GM10266 (cell line): Measurements from ENCODE around the gene IFT57.
A peak's percentile ranks its signal among the peaks of the same experiment; 100 is the strongest.
"Not testable (repeated sequence)": the region's sequence is repeated elsewhere in the genome, so short reads cannot be mapped to it uniquely, and the experiment has no call there.

Experiments
- DNase-seq: peaks from one replicate; pipeline ENCODE4 v3.0.0; 2012; ENCODE audit errors: extremely low spot score
- TF ChIP-seq, protein P1 (sequence below): IDR thresholded peaks from 2 replicates; pipeline ENCODE4 v1.5.1; 2012; ENCODE audit warnings: mild to moderate bottlenecking, low read depth; ENCODE audit not compliant: control insufficient read depth, insufficient read depth; ENCODE audit errors: missing control alignments

Gene IFT57

GRCh38 chr3:108156312-108156853 is 65.8 kb downstream of the IFT57 start:
- TF ChIP-seq, protein P1, sequence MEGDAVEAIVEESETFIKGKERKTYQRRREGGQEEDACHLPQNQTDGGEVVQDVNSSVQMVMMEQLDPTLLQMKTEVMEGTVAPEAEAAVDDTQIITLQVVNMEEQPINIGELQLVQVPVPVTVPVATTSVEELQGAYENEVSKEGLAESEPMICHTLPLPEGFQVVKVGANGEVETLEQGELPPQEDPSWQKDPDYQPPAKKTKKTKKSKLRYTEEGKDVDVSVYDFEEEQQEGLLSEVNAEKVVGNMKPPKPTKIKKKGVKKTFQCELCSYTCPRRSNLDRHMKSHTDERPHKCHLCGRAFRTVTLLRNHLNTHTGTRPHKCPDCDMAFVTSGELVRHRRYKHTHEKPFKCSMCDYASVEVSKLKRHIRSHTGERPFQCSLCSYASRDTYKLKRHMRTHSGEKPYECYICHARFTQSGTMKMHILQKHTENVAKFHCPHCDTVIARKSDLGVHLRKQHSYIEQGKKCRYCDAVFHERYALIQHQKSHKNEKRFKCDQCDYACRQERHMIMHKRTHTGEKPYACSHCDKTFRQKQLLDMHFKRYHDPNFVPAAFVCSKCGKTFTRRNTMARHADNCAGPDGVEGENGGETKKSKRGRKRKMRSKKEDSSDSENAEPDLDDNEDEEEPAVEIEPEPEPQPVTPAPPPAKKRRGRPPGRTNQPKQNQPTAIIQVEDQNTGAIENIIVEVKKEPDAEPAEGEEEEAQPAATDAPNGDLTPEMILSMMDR, result no peak
- no peak for DNase-seq

GRCh38 chr3:108155642-108156041 is 66.6 kb downstream of the IFT57 start:
- not testable (repeated sequence) for DNase-seq

DNA sequence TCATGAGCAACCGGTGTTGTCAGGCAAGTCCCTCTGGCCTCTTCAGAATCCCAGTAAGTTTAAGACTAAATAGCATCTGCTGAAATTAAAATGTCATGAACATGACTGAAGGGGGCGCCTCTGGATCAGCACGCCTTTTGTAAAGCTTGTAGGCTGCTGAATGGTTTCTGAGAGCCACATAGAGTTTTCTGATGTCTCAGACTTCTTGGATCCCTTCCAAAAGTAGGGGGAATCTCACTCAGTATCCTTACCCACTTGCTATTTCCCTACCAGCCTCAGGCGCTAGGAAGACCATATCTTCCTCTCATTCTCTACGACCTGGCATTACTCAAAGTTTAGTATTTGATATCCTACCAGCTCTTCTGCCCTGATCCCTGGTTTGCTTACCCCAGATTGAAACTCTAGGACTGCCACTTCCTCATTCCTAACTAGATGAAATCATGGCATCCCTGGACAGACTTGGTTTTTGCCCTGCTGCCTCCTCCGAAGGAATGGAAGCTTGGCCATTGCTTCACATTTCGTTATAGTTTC is 68.7 kb downstream of the IFT57 start:
- TF ChIP-seq, protein P1, result peak; percentile 50
- peak; percentile 51 for DNase-seq

DNA sequence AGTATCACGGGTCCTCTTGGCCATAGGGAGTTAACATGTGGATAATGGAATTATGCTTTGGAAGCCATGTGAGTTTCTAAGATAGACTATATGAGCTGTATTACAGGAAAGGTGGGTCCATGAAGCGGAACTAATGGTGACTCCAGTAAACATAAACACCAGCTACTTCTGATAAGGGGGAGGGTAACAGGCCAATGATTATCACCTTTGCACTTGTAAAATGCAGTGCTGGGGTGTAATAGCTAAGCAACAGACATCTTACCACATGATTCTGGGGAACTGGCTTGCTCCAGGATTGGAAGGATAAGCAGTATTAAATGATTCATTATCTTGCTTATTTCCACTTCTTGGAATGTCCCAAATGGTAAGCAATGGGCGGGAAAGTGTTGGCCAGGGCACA is 70.0 kb downstream of the IFT57 start:
- TF ChIP-seq, protein P1, result no peak
- DNase-seq, result no peak

DNA sequence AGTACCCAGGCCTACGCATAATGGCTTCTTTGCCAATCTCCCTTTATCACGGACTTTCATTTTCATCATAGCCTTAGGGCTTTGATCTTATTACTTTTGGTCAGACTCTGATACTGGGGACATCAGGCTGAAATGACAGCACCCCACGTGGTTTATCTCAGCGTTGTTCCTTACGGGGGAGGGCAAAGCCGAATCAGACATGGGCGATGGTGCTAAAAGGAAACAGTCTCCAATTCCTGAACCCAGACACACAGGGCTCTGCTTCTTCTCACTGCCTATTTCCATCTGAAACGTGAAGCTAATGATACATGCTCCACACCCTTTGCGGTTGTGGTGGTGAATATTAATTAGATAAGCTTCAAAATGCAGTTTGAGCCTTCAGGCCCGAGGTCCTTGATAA is 72.0 kb downstream of the IFT57 start:
- DNase-seq, result no peak
- TF ChIP-seq, protein P1, result no peak

- DNase-seq, result no peak
- TF ChIP-seq, protein P1, result no peak
Measured at GRCh38 chr3:108146139-108146538, 76.1 kb downstream of the IFT57 start.

GRCh38 chr3:108145578-108145977 is 76.6 kb downstream of the IFT57 start:
- DNase-seq, result no peak
- TF ChIP-seq, protein P1, result no peak

GRCh38 chr3:108137460-108137814 is 84.8 kb downstream of the IFT57 start:
- no peak for DNase-seq
- TF ChIP-seq, protein P1, result no peak
